Right kidney (tissue), 1 donor: ENCODE data around the gene B4GAT1.
"Not testable (repeated sequence)": the region's sequence is repeated elsewhere in the genome, so short reads cannot be mapped to it uniquely, and the experiment has no call there.

ENCODE experiments used
- DNase-seq: peaks from one replicate; pipeline ENCODE4 v3.0.0-alpha.2; 2016

Gene B4GAT1

DNA sequence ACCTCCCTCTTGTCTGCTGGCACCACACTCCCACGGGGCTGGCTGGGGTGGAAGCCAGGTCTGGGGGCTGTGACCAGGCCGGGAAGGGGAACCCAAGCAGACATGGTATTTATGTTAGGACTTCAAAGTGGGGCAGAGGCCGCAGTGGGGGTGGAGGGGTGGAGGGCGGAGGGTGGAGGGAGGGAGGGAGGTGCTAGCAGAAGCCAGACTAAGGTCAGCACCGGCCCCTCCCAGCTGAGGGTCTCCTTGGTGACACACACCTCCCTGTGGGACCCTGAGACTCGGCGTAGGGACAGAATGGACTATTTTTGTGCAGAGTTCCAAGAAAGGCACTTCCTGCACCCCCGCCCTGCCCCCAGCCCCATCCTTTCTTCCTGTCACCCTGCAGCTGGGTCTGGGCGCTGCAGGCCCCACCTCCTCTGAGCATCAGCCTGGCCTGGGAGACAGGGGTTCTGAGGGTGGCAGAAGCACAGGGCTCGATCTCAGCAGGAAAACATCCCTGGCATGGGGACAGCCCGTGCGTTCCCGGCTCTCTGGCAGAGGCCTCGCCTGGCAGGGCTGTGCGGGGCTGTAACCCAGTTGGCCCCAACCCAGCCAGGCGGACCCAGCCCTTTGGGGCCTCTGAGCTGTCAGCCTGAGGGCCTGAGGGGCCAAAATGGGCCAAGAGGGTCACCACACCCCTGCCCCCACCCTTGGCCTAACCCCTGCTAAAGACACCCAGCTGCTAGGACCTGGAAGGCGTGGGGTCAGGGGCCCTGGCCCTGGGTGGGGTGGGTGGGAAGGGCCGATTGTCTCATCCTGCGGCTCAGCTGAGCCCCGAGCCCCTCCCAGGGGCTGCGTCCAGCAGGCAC lies 20.9 kb downstream of the B4GAT1 start:
- peak; percentile 48 for DNase-seq

DNA sequence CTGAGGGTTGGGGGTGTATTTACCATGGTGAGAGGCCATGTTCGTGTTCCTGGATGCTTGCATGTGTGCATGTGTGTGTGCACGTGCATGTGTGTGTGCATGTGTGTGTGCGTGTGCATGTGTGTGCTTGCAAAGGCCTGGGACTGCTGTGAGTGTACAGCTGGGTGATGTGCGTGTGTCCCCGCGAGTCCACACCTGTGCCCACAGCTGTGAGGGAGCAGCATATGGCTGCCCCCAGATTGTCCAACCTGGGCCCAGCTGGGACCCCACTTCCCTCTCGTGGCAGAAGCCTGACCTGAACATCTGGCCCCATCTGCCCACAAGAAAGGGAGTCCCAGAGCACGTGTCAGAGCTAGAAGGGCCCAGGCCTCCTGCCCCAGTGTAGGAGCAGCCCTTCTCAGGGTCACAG lies 22.2 kb downstream of the B4GAT1 start:
- no peak for DNase-seq

DNA sequence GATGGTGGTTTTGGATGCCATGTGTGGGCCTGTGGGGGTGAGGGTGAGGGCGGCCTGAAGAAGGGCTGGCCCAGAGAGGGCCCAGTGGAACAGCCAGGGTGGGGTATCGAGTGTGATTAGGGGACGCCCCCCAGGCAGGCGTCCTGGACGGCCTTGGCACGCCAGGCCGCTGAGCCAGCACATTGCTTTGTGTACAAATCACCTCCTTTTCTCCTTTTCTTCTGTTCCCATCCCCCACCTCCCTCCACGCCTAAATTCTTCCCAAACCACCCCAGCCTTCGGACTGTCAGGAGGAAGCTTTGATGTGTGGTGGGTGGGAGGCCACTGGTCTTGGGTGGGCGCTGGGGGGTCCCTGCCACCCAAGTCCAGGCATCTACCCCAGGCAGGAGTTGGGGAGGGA lies 22.8 kb downstream of the B4GAT1 start:
- no peak for DNase-seq

DNA sequence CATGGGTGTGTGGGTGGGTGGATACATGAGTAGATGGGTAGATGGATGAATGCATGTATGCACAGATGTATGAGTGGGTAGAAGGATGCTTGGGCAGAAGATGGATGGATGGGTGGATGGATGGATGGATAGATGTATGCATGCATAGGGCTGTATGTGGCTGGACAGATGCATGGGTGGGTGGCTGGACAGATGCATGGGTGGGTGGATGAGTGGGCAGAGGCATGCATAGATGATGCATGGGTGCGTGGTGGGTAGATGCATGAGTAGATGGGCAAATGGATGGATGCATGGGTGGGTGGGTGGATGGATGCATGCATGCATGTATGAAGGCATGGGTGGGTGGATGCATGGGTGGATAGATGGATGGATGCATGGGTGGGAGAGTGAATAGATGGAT lies 23.7 kb downstream of the B4GAT1 start:
- DNase-seq, result no peak

DNA sequence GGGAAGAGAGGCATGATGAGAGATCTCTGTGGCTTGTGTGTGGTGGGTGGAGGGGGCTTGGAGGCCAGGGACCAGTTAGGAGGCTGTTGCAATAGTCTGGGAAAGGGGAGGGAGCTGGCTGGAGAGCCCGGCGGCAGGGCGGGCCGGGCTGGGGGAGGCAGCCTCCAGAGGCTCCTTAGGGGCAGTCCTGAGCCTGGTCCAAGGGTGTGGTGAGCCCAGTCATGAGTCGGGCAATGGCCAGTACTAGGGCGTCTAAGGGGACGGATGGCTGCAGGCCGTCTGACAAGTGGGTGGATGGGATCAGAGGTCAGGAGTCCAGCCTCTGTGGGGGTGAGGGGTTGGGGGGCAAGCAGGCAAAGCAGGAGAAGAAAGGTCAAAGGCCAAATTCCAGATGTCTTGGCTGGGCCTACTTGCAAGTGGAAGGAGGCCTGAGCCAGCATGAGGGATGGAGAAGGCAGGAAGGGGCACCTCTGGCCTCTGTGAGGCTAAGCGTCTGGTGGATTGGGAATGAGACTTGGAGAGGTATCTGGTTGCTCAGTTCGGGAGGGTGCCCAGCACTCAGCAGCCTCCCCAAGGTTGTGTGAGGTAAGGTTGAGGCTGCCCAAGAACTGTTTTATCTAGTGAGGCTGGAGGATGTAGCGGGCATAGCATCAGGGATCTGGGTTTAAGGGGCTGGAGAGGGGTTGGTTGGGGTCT lies 24.5 kb downstream of the B4GAT1 start:
- DNase-seq, result no peak

DNA sequence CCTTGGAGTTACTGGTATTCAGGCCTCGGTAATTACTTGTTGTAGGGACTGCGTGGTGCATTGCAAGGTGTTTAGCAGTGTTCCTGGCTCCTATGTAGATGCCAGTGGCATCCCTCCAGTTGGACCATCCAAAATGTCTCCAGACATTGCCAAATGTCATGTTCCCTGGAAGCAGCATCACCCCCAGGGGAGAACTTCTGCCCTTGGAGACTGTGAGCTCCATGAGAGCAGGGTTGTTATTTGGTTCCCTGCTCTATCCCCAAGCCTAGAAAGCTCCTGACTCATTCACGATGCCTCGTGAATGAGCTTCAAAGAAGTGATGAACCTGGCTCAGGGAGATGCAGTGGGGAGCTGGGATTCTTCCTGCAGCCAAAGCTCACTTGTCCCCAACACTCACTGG lies 25.8 kb downstream of the B4GAT1 start:
- no peak for DNase-seq

DNA sequence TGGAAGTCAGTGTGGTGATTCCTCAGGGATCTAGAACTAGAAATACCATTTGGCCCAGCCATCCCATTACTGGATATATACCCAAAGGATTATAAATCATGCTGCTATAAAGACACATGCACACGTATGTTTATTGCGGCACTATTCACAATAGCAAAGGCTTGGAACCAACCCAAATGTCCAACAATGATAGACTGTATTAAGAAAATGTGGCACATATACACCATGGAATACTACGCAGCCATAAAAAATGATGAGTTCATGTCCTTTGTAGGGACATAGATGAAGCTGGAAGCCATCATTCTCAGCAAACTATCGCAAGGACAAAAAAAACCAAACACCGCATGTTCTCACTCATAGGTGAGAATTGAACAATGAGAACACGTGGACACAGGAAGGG lies 26.7 kb downstream of the B4GAT1 start:
- DNase-seq, result not testable (repeated sequence)

DNA sequence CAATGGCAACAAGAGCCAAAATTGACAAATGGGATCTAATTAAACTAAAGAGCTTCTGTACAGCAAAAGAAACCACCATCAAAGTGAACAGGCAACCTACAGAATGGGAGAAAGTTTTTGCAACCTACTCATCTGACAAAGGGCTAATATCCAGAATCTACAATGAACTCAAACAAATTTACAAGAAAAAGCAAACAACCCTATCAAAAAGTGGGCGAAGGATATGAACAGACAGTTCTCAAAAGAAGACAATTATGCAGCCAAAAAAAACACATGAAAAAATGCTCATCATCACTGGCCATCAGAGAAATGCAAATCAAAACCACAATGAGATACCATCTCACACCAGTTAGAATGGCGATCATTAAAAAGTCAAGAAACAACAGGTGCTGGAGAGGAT lies 27.1 kb downstream of the B4GAT1 start:
- DNase-seq, result not testable (repeated sequence)

DNA sequence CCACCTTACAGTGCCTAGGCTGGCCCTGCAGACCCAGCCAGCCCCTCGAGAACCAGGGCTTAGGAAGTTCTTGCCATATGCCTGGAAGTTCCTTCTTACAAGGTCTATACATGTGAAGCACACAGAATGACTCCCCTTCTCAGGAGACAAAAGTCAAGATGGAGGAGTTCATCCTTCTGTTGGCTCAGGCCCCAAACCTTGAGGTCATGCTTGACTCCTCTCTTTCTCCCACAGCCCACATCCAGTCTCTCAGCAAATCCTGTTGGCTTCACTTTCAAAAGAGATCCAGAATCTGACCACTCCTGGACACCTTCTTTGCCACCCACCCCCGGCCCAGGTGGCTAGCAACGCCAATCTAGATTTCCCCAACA lies 28.8 kb downstream of the B4GAT1 start:
- DNase-seq, result no peak

DNA sequence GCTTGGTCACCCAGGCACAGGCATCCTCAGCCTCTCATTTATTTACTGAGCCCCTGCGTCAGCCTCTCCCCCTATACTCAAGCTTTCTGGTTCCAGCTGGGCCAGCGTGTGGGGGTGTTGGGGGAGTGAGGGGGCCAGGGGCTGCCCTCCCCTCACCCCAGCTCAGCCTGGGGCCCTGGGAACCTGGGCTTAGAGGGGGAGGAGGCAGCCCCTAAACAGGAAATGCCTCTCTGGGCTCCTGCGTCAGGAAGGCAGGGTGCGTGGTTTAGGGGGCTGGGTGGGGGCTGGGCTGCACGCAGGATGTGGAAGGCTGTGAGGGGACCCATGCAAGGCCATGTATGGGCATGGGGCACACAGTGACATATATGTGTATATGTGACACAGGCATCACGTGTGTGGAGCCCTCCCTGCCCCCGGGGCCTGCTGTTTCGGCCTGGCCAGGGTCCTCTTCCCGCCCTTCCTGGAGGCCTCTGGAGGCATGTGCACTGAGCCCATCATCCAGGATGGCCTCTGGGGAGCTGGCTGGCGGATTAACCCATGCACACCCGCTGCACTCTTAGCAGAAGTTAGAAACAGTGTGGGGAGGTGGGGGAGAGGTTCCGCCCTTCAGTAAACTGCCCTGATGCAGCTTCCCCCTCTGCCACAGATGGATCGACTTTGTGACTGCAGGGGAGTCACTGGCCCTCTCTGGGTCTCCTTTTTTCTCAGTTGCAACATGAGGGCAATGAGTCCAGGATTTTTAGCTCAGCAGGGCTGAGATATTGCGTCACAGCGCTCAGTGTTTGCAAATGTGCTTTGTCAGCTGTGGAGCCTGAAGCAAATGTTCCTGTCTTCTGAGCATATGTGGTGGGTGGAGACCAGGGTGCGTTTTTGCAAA lies 29.5 kb downstream of the B4GAT1 start:
- peak; percentile 65 for DNase-seq

DNA sequence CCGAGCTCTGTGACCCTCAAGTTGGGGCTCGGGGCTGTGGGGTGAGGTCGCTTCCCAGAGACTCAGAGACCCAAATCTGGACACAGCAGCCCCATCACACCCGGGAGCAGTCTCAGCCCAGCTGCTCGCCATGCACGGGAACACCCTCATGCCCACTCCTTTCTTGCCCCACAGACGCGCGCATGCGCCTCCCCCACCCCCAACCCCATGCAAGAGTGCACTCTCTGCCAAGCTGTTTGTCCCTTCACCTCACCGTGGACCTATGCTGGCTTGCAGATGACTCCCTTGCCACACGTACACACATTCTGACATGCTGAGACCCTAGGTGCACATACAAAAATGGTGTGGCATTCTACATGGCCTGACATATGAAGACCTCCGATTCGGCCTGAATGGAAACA lies 30.1 kb downstream of the B4GAT1 start:
- peak; percentile 74 for DNase-seq

DNA sequence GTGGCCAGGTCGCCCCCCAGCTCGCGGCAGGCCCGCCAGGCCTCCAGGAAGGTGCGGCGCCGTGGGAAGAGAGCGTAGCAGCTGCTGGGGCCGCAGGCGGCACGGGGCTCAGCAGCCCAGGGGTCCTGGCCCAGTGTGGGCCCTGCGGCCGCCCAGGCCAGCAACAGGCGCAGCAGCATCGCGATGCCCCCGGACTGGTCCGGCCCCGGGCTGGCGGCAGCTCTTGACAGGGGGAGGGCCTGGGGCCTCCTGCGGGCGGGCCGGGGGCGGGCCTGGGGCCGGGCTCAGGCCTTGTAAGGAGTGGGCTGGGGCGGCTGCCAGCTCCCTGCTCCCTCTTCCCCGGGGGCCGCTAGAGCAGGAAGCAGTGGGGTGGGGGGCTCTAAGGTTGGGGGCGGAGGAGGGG lies 30.6 kb downstream of the B4GAT1 start, which contains the start of gene CD248:
TSS of gene CD248 (minus strand) at position 196 of the 403 bp plus-strand sequence. CDS start at position 179, 17 bp downstream.
- DNase-seq, result peak; percentile 71

DNA sequence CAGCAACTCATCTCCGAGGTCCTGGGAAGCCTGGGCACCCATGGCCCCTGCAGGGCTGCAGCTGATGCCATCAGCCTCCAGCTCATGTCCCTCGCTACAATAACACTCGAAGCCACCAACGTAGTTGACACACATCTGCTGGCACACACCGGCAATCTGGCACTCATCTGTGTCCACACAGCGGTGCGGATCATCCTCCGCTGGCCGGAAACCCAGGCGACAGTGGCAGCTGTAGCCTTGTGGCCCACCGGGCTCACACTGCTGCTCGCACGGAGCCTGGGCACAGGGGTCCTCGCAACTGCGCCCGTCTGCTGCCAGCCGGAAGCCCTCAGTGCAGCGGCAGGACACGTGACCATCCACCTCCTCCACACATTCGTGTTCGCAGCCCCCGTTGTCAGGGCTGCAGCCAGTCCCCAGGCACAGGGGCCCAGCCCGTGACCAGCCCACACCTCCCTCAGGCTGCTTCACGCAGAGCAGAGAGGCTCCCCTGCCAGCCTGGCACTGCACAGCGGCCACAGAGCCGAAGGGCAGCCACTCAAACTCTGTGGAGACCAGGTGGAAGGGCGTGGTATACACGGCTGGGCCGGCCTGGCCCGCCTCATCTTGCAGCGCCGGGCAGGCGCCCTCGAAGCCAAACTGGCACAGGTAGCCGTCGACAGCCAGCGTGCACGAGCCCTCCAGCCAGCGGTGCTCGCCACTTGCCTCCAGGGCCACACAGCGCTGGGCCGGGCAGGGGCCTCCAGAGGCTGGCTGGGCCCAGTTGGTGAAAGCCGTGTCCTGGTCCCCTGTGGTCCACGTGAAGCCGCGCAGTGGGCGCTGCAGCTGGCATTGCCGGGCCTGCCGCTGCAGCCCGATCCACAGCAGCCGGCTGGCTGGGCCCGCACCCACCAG lies 31.3 kb downstream of the B4GAT1 start:
- no peak for DNase-seq

DNA sequence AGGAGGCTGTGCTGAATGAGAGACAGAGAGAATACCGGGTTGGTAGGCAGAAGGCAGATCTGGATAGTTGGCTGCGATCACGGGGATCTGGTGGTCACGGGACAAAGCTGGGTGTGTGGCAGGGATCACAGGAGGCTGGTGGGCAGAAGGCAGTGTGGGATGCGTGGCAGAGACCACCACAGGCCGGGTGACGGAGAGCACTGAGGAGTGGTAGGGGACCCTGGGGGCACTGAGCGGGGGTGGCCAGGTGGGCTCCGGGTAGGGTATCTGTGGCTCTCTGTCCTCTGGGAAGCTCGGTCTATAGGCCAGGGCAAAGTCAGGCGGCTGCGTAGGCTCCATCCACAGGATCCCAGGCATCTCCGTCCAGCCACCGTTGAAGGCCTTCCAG lies 31.9 kb downstream of the B4GAT1 start:
- DNase-seq, result no peak

DNA sequence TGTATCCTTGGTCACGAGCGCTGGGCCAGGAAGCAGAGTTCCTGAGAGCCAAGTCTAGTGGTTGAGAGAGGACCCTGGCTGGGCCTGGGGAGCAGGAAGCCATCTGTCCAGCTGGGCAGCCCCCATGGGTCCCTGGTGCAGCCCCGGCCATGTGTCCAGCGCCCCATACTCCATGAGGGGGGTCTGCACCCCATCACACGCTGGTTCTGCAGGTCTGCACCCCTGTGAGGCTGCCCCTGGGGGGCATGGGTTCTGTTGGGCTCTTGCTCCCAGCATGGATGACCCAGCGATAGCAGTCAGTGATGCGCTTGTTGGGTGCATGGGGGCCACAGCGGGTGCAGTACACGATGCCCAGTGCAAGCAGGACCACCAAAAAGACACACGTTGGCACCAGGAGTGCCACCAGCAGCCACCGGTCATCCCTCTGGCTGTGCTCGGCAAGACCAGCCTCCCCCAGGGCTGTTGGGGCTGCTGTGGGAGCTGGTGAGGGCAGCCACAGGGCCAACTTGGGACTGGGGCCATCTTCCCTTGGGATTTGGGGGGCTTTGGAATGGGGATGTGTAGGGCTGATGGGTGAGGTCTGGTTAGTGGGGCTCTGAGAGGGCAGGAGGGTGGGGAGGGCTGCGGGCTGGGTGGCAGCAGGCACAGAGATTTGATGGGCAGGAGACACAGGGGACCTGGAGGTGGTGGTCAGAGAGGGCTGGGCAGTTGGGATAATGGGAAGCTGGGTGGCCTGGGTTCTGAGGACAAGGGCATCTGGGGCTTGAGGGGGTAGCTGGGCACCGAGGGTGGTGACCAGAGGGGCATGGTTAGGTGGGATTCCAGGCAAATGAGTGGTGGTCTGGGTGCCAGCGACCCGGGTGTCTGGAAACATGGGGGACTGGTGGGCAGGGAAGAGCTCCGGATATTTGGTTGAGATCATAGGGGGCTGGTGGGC lies 32.6 kb downstream of the B4GAT1 start:
- DNase-seq, result no peak

DNA sequence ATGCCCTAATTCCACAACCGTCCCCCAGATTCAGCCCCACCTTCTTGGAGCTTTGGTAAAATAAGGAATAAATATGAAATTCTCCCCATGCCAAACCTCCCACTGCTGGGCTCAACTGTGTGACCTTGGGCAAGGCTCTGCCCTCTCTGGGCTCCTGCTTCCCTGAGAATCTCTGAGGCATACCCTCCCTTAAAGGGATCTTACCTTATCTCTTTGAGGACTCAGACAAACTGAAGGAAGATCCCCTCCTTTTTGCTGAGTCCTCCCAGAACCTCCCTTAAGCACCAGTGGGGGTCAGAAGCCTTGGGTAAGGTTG lies 33.3 kb downstream of the B4GAT1 start:
- no peak for DNase-seq

DNA sequence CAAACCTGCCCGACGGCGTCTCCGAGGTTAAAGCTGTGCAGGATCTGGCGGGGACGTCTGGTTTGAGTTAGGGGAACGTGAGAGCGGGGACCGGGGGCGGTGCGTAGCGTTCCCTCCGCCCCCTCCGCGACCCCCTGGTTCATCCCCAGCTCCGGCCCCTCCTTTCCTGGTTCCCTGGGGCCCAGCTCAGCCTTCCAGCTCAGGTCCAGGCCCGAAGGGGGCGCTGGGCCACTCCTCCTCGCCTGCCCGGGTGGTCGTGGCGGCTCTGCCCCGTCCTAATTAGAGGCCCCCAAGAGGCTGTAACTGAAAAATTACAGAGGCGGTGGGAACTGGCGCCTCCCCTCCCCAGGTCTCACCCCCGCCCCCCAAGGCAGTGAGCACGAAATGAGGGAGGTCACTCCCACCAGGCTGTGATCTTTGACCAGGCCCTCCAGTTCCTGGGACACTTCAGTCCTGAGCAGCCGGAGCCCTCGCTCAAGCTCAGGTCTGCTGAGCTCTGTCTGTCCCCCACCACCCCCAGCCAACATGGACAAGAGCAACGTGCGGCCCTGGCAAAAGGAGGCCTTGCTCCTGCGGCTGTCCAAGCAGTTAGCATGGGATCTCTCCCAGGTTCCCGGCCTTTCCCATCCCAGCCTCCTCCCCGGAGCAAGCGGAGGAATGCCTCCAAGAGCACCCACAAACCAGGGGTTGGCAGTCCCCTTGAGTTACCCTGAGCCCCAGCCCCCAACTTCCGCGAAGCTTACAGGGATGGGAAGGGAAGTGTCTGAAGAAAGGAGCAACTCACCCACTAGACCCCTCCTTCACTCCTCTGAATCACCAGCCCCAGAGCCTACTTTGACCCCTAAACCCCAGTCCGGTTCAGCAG lies 33.9 kb downstream of the B4GAT1 start:
- DNase-seq, result no peak

DNA sequence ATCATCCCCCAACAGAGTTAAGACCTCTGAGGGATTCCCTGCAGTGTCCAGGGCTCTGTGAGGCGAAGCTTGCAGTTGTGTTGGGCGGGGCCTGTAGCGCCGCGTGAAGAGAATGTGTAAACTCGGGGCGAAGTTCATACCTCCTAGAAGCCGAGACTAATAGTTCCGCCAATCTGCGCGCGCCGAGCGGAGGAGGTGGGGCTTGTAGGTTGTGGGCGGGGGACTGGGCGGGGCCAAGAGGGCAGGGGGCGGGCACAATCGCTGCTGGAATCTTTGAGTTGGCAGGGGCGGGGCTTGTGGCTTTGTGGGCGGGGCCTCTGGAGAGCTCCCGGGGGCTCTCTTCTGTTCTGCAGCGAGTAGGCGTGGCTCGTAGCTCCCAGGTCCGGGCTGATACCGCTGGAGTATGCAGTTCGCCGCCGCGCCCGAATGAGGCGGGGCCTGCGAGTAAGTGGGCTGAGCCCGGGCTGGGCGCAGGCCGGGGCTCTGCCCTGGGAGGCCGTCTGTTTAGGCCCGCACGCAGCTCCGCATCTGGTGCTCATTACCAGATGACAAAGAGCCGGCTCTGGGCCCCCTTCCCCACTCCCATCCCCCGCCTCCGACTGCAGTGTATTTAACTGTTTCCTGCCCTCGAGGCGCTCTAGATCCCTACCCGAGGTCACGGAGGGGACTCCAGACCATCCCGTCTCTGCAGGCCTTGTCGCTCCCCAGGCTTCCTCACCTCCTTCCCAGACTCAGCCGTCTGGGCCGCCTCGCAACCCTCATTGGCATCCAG lies 34.7 kb downstream of the B4GAT1 start:
- peak; percentile 84 for DNase-seq

DNA sequence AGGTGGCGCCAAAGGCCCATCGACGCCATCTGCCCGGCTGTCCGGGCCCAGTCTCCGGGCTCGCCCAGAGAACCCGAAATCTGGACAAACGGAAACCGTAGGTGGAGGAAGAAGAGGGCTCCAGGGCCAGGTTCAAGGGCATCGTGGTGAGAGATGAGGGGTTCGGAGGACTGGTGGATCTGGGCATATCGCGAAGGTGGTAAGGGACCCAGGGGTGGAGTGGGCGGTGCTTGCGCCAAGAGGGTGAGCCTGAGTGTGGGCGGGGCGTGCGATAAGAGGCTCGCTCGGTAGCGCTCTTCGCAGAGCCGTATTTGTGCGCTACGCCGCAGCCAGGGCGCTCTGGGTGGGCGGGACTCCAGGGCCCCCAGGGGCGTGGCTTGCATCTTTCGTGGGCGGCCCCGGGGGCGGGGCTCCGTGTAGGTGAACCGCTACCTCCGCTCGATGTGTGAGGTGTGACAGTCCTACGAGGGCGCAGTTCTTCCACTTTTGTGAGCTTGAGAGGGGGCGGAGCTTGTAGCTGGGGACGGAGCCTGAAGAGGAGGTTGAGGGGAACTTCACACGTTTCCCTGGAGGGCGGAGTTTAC lies 35.4 kb downstream of the B4GAT1 start:
- DNase-seq, result peak; percentile 99
